ENCODE results near the gene LTBP2. TPM values are rescaled to one million over a fixed set of nuclear protein-coding genes. Genes with fewer than 3 reads are reported as not detected.

The LTBP2 gene
- total and polyA plus RNA-seq, 3 donors from 2014 or later: 19.6 to 45.3 (median 23.3) TPM

DNA sequence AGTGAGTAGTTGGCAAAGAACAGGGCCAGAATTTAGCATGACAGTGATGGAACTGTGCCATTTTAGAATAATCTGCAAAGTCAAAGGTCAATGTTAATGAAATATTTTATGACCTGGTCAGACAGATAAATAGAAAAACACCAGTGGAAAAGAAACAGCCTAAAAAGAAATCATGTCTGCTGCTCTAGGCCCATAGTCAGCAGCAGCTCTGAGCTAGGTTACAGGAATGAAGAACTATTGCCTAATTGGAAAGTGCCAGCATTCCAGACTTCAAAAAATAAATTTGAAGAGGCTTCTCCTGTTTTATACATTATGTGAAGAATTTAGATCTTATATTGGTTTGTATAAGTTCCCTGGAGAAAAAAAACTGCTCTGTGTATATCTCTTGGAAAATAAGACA, 128.7 kb downstream of the LTBP2 start:
- no peak for DNase-seq
- intact Hi-C loops (cut with DNase I; ENCODE audit: low total_unique reads): no loop called here
- Histone ChIP-seq H3K4me3 (no peak overlapping the region), H3K4me1 (no peaks in the 10 kb centered on the region), H3K27ac (no peak overlapping the region), H3K36me3 (ENCODE audit: low read depth, missing control alignments) (no peaks in the 10 kb centered on the region), H3K27me3 (no peaks in the 10 kb centered on the region), H3K9me3 (no peaks in the 10 kb centered on the region)
- TF ChIP-seq POLR2A (IDR thresholded peaks at IDR 0.05): no peak
- TF ChIP-seq CTCF (IDR thresholded peaks at IDR 0.05): no peak

DNA sequence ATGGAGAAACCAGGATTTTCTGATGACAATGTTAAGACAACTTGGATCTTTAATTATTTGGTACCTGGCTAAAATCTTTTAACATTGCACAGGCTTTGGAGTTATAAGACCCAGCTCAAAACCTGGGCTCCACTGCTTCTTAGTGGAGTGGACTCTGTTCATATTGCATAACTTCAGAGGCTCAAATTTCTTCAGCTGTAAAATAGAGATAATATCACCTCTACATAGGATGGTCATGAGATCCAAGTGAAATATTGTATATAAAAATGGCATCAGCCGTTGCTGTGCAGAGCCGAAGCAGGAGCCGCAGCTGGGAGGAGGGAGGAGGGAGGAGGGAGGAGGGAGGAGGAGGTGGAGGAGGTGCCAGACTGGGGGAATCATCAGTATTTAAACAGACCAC, 129.5 kb downstream of the LTBP2 start:
- TF ChIP-seq POLR2A (IDR thresholded peaks at IDR 0.05) (no peak), CTCF (IDR thresholded peaks at IDR 0.05) (no peak)
- no peak overlapping the region for H3K4me3 ChIP-seq
- H3K36me3 ChIP-seq (ENCODE audit: low read depth, missing control alignments): no peaks in the 10 kb centered on the region
- H3K4me1 ChIP-seq: peaks cover 5% of the 10 kb centered on the region
- 68 to 91% methylated on average over 3 of the region's 3 CpGs for WGBS, 2 donors
- H3K27me3 ChIP-seq: no peaks in the 10 kb centered on the region
- intact Hi-C loops (cut with DNase I; ENCODE audit: low total_unique reads): no loop called here
- no peaks in the 10 kb centered on the region for H3K9me3 ChIP-seq
- no peak overlapping the region for H3K27ac ChIP-seq
- no peak for DNase-seq

DNA sequence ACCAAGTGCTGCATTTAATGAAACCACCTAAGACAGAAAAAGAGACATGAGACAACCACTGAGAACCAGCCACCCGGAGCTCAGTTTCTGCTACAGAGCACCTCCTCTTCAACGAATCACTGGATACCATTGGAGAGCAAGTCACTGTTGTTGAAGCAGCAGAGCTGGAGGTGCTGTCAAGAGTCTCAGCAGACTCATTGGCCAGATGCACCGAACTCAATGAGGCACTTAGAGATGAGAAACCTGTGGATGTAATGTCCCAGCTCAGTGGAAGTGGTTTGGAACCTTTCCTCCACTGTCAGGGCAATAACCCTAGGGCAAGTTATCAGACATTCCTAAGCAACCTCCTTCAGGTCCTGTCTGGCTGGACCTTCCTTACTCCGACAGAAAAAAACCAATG, 132.0 kb downstream of the LTBP2 start:
- intact Hi-C loops (cut with DNase I; ENCODE audit: low total_unique reads): no loop called here
- H3K36me3 ChIP-seq (ENCODE audit: low read depth, missing control alignments): no peaks in the 10 kb centered on the region
- TF ChIP-seq CTCF (IDR thresholded peaks at IDR 0.05) (no peak), POLR2A (IDR thresholded peaks at IDR 0.05) (no peak)
- no peak overlapping the region for H3K4me3 ChIP-seq
- DNase-seq: no peak
- 77 to 81% methylated on average over 4 of the region's 4 CpGs for WGBS, 2 donors
- peaks cover 13% of the 10 kb centered on the region for H3K4me1 ChIP-seq
- no peaks in the 10 kb centered on the region for H3K27me3 ChIP-seq
- no peaks in the 10 kb centered on the region for H3K9me3 ChIP-seq
- no peak overlapping the region for H3K27ac ChIP-seq

DNA sequence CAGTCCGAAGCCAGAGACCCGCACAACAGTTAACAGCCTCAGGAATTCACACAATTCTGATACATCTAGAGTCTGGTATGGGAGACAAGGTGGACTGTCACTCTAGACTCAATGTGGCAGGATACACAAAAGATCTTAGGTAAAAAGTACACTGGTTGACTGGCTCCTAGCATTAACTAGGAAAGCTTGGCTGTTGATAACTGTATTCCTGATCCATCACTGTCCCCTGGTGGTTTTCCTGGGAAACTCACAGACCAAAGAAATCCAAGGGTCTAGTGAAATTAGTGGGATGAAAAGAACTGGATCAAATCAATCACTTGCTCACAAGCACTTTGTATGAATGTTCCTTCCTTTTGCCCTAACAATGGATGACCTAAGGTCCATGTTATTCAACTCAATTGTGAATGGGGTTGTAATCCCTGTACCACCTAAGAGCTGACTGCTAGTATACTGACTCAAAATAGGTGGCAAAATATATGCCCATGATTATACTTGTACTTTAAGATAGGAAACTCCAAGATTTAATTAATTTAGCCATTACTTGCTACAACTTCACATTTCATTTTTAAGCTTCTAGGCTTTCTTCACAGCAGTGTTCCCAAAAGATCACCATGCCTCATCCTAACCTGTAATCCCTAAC, 132.9 kb downstream of the LTBP2 start:
- intact Hi-C loops (cut with DNase I; ENCODE audit: low total_unique reads): loop anchor here (10.0 kb wide), 1 partner anchor 114 kb away; no protein-coding TSS in a partner anchor

More for the DNA sequence above, 132.9 kb downstream of the LTBP2 start:
- DNase-seq: no peak
- Histone ChIP-seq H3K27ac (peak overlapping the region in 1 of 2 donors; percentile 15), H3K27me3 (no peaks in the 10 kb centered on the region), H3K9me3 (no peaks in the 10 kb centered on the region), H3K4me1 (peaks cover 13% of the 10 kb centered on the region), H3K36me3 (ENCODE audit: low read depth, missing control alignments) (no peaks in the 10 kb centered on the region), H3K4me3 (no peak overlapping the region)
- 91 to 92% methylated on average over 2 of the region's 2 CpGs for WGBS, 2 donors
- TF ChIP-seq POLR2A (IDR thresholded peaks at IDR 0.05): no peak
- TF ChIP-seq CTCF (IDR thresholded peaks at IDR 0.05): peak; percentile 77 to 87 (median 82)

All from testis (tissue), 3 donors.